ENCODE measurements around the gene PLEKHO2. TPM values are rescaled to one million over a fixed set of nuclear protein-coding genes. Genes with fewer than 3 reads are reported as not detected.
"Not testable (repeated sequence)": the region's sequence is repeated elsewhere in the genome, so short reads cannot be mapped to it uniquely, and the experiment has no call there.

The PLEKHO2 gene
- total RNA-seq, 2 donors from 2014 or later, result 4.4 to 13.6 TPM

- TF ChIP-seq CTCF (IDR thresholded peaks at IDR 0.05), result peak; percentile 90
- peak; percentile 83 for DNase-seq
- intact Hi-C loops (cut with DNase I), result loop anchor here (2.0 kb wide), 1 partner anchor 79 kb away; no protein-coding TSS in a partner anchor
- H3K27ac ChIP-seq, result no peak overlapping the region
- no peaks in the 10 kb centered on the region for H3K36me3 ChIP-seq
- H3K9ac ChIP-seq (ENCODE audit: low read depth in 2 of 2, low read length in 2 of 2), result peak overlapping the region in 1 of 2 donors; percentile 19
- H3K4me1 ChIP-seq, result no peaks in the 10 kb centered on the region
- H3K4me3 ChIP-seq, result no peak overlapping the region
- no peaks in the 10 kb centered on the region for H3K27me3 ChIP-seq
- H3K9me3 ChIP-seq, result no peaks in the 10 kb centered on the region
These were observed 31.8 kb upstream of the PLEKHO2 start for GRCh38 chr15:64809649-64810496.

GRCh38 chr15:64810497-64811326 is 31.0 kb upstream of the PLEKHO2 start:
- intact Hi-C loops (cut with DNase I), result loop anchor here (2.0 kb wide), 1 partner anchor 80 kb away; no protein-coding TSS in a partner anchor
- H3K27ac ChIP-seq, result no peak overlapping the region
- no peak for DNase-seq
- no peaks in the 10 kb centered on the region for H3K9me3 ChIP-seq
- no peaks in the 10 kb centered on the region for H3K36me3 ChIP-seq
- peak overlapping the region in 1 of 2 donors; percentile 19 for H3K9ac ChIP-seq (ENCODE audit: low read depth in 2 of 2, low read length in 2 of 2)
- H3K4me3 ChIP-seq, result no peak overlapping the region
- no peaks in the 10 kb centered on the region for H3K4me1 ChIP-seq
- no peaks in the 10 kb centered on the region for H3K27me3 ChIP-seq
- TF ChIP-seq CTCF (IDR thresholded peaks at IDR 0.05), result no peak

- no peak overlapping the region for H3K4me3 ChIP-seq
- no peak for DNase-seq
- H3K27ac ChIP-seq, result no peak overlapping the region
- H3K9me3 ChIP-seq, result no peaks in the 10 kb centered on the region
- intact Hi-C loops (cut with DNase I), result no loop called here
- no peaks in the 10 kb centered on the region for H3K36me3 ChIP-seq
- H3K9ac ChIP-seq (ENCODE audit: low read depth in 2 of 2, low read length in 2 of 2), result no peak overlapping the region
- H3K4me1 ChIP-seq, result no peaks in the 10 kb centered on the region
- TF ChIP-seq CTCF (IDR thresholded peaks at IDR 0.05), result no peak
- H3K27me3 ChIP-seq, result no peaks in the 10 kb centered on the region
These were observed 28.6 kb upstream of the PLEKHO2 start for GRCh38 chr15:64813075-64813474.

- H3K27me3 ChIP-seq; H3K27ac ChIP-seq; H3K4me1 ChIP-seq; H3K9ac ChIP-seq (ENCODE audit: low read depth in 2 of 2, low read length in 2 of 2); H3K9me3 ChIP-seq; H3K4me3 ChIP-seq; intact Hi-C loops (cut with DNase I); DNase-seq; H3K36me3 ChIP-seq: not testable (repeated sequence)
These were observed 27.4 kb upstream of the PLEKHO2 start for GRCh38 chr15:64814283-64814682.

- intact Hi-C loops (cut with DNase I); H3K9ac ChIP-seq (ENCODE audit: low read depth in 2 of 2, low read length in 2 of 2); H3K4me1 ChIP-seq; H3K4me3 ChIP-seq; H3K36me3 ChIP-seq; DNase-seq; H3K27ac ChIP-seq; H3K9me3 ChIP-seq; H3K27me3 ChIP-seq: not testable (repeated sequence)
These were observed 26.8 kb upstream of the PLEKHO2 start for GRCh38 chr15:64814965-64815364.

- Histone ChIP-seq H3K27me3 (no peaks in the 10 kb centered on the region), H3K36me3 (no peaks in the 10 kb centered on the region), H3K9me3 (no peaks in the 10 kb centered on the region), H3K4me3 (no peak overlapping the region), H3K27ac (no peak overlapping the region), H3K4me1 (no peaks in the 10 kb centered on the region), H3K9ac (ENCODE audit: low read depth in 2 of 2, low read length in 2 of 2) (no peak overlapping the region)
- TF ChIP-seq CTCF (IDR thresholded peaks at IDR 0.05), result no peak
- no peak for DNase-seq
- intact Hi-C loops (cut with DNase I), result no loop called here
These were observed 25.3 kb upstream of the PLEKHO2 start for GRCh38 chr15:64816452-64816851.

Measured in colonic mucosa (tissue), 4 donors.